ENCODE results near the gene GABRB1. TPM values are rescaled to one million over a fixed set of nuclear protein-coding genes. Genes with fewer than 3 reads are reported as not detected.
A peak's percentile ranks its signal among the peaks of the same experiment; 100 is the strongest.

GABRB1 gene
- polyA plus RNA-seq, 1 donor, result 0.55 TPM

DNA sequence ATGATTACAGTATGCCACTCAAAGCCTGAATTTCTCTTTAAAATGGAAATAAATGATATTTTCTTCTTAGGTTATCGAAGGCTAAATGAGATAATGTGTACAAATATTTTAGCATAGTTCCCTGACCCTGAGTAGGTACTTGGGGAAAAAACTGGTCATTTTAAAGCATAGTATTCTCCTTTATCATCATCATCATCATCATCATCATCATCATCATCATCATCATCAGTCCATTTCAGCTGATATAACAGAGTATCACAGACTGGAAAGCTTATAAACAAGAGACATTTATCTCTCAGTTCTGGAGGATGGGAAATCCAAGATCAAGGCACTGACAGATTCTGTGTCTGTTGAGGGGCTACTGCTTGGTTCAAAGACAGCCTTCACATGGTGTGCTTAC lies 13.9 kb downstream of the GABRB1 start:
- no peak for DNase-seq

DNA sequence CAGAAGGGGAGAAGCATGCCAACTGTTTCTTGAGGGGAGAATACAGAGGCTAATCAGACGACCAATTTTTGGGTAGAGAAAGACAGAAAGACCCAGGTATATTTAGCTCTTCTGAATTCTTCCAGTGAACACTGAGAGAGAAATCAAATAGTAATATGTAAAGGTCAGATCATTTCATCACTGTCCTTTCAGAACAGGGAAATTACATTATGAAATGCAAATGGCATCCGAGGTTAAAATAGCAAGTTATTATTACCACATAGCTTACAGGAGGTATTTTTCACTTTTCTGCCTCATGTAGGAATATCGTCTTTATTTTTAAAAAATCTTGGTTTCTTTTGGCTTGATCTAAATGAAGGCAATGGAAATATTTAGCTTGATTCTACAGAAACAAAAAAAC lies 18.0 kb downstream of the GABRB1 start:
- no peak for DNase-seq

DNA sequence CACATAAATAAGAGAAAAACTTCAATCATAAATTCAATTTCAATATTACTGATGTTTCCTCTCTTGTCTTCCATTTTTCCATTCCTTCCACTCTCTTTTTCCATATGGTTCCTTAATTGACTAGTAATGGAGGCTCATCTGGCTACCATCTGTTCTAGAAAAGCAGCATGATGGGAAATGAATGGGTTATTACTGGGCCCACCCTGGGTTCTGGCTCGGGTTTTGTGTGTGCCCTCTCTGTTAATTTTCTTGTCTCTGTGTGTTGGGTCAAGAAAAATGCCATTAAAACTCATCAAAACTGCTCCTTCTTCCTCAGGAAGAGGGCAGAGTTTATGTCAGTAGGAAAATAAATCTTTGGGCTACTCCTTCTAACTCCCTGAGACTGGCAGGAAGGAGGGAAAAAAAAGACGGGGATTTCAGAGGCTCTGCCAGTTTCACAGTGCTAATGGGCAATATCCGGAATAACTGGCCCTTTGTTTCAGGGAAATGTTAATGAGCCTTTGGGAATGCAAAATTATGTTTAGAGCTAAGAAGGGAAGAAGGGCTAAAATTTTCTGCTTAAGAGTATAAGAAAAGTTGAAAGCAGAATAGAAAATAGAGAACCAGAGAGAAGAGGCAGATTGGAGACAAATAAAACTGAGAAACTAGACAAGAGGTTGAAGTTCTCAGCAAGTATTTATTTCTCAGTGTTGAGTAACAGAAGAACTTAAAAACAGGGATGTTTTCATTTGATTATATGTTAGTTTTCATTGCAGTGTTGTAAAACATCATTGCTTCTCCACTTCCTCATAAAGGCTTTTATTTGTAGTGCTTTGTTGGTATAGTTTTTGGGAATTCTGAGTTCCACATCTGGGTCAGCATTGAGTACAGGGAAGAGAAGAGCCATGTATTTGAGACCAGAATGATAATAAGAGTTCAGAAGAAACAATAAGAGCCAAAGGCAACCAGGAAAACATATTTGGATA lies 19.7 kb downstream of the GABRB1 start:
- peak; percentile 18 for DNase-seq

DNA sequence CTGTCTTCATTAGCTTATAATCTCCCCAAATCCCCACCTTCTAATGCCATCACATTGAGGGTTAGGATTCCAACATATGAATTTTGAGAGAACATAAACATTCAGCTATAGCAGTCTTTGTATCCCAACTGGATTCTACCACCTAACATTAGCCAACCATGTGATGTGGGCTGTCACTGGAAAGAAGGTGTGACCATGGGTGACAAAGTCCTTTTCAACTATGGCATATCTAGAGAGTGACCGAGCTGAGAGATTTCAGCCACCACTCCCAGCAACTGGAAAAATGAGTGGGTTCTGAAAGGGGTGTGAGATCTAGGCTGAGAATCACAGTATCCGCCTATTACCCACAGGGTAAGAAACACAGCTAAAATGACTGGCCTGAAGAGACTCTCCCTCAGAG lies 22.1 kb downstream of the GABRB1 start:
- DNase-seq, result no peak

DNA sequence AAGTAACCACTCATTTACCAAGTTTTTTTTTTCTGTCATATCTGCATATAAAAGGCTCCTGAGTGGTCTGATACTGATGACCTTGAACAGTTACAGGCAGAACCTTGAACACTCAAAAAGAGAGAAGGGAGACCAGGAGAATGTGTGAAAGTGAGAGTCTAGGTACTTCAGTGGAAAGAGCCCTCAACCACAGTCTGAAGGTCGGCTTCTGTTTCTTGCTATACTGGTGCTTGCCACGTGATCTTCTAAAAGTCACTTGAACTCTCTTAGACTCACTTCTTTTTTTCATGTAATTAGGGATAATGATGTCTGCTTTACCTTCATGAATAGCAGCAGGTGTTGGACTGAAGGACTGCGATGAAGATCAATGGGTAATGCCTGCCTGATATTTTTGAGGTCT lies 22.8 kb downstream of the GABRB1 start:
- DNase-seq, result no peak

DNA sequence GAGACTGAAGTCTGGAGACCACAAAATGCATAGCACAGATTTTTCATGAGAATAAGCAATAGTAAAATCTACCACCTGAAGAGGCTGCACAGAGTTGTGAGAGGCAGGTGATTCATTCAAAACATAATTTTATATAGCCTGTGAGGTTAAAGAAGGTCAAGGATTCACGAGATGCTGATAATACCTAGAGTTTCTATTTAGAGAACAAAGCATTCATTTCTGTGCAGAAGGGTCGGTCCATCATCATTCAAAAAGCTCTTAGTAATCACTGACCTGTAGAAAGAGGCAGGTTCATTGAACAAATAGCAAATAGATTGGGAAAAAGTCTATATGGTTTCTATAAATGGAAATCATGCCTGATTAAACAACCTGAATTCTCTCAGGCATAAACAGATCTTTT lies 26.6 kb downstream of the GABRB1 start:
- DNase-seq, result no peak

DNA sequence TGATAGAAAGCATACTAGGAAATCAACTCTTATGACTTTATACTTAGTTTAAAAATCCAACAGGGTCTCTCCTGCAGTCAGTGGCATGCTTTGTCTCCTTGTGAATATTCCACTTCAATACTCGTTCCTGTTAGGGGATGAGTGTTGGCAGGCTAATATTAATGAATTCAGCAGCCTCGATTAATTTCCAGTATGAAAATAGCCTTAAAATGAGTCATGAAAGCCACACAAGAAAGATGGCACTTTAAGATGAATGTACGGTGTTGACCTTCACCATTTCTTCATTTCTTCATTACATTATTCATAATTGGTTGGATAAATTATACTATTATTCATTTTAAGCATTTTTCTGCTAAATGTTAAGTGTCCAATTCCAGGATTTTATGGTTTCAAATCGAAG lies 29.2 kb downstream of the GABRB1 start:
- no peak for DNase-seq

DNA sequence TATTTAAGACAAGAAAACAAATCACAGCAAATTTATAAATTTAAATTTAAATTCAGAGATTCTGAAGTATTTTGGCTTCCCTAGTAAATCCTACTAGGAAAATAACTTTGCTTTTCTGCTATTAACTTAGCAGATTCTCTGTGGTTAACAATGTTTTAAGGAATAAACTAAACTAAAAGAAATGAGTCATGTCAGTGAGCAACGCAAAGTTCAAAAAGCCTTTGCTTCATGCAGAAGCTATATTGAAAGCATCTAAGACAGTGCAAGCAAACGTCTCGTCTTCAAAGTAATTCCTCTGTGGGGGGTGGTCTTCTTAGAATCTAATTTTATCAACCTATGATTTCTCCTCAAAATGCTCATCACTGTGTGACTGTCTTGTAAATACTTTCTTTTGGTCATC lies 30.1 kb downstream of the GABRB1 start:
- DNase-seq, result no peak

DNA sequence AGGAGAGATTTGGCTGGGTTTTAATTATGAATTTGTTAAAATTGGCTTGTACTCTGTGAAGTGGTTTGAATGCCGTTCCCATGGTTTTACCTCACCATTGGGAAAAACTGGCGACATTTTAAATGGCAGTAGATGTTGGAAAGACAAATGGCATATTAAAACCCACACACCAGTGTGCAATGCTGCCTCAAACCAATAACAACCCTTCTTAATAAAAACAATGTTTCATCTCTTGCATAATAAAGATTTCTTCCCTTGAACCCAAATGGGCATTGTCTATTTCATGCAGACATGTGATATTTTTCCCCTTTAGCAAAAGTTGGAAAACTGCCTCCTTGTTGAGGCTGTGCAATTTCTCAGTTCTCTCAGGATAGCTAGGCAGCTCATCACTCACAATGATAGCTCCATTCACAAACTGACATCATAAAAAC lies 33.7 kb downstream of the GABRB1 start:
- DNase-seq, result no peak

DNA sequence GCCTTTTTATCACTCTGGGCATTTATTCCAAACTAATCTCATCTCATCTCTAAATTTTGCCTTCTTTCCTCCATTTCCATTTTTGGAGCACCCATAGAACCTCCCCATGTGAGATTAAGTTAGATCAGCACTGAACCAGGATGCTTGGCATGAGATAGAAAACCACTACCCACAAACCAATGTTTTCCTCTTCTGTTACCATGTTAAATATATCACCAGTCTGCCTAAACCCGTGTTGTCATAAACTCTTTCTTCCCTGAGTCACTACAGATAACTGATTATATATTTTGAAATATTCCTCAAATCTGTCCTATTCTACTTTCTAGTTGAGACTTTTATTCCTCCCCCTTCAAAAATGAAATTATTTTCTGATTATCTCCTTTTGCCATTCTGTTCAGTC lies 37.6 kb downstream of the GABRB1 start:
- DNase-seq, result no peak

DNA sequence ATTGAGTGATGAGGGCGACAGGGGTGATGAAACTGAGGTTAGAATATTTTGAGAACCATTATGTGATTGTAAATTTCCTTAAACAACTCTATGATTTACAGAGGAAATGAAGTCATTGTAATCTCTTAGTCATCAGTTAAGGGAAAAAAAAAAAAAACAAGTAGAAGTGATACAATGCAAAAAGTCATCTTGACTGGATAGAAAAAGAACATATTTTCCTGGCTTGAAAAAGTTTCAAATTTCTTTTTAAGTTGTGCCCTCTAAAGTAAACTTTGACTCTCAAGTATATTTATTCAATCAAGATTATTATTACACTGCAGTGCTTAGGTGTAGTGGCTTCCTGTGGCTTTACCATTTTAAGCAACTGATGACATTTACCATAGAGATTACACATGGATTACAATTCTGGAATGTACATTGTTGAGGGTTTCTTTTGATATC lies 40.6 kb downstream of the GABRB1 start:
- no peak for DNase-seq

DNA sequence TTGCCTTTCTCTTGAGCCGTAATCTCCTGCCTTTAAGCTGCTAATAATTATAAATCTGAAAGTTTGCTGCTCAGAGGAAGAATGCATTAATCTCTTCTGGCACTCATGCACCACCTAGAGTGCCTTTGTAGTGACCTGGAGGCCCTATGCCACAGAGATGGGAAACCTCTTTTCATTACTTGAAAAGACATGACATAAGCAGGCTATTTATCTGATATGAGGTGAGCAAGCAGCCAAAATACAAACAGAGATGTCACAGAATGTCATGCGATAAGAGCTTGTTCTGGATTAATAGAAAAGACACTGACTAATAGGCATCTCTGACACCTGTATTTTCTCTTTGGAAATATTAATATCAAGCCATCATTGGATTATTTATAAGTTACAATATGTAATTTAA lies 42.3 kb downstream of the GABRB1 start:
- no peak for DNase-seq

DNA sequence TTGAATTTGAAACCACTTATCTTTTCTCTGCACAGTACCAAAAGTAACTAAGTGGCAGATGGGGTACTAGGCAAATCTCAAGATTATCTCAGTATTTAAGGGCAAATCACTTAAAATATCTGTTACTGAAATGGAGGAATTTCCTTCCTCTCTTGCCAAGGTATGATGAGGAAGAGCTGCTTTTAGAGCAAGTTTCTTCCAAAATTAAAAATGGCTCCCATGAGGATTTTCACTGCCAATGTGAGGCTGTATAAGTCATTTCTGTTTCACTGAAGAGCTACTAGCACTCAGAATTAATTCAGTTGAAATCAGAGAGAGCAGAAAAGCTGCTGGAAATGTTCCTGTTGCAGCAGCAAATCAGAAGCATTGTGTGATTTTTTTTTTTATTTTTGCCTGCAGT lies 43.4 kb downstream of the GABRB1 start:
- no peak for DNase-seq

DNA sequence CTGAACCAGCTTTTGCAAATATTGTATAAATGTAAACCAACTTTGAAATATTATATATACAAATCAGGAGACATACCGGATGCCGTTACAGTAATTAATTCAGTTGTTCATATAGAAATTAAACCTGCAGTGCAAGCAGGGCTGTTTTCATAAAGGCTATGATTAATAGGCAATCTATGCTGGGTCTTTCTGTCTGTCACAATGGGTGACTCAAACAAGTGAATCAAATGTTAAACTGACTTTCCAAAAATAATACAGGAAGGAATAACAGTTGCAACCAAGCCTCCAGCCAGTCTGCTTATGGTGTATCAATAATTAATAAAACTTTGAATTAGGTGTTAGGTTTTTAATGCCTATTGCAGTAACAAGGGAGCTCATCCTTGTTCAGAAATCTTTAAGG lies 43.9 kb downstream of the GABRB1 start:
- no peak for DNase-seq

DNA sequence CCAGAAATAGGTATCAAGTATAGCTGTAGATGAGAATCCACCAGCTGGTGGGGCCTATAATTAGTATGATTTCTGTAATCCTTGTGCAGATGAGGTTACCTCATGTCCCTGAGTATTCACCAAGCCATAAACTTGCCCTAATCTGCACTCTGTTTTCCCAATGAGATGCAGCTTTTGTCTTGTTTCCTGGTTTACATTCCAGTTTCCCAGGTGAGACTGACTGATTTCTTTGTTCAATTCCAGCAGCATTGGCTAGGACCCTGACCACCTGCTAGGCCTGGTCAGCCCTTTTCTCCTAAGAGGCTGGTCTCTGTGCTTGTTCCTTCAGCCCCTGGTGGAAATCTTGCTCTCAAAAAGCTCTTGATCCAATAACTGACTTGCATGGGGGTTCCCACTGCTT lies 44.6 kb downstream of the GABRB1 start:
- no peak for DNase-seq

DNA sequence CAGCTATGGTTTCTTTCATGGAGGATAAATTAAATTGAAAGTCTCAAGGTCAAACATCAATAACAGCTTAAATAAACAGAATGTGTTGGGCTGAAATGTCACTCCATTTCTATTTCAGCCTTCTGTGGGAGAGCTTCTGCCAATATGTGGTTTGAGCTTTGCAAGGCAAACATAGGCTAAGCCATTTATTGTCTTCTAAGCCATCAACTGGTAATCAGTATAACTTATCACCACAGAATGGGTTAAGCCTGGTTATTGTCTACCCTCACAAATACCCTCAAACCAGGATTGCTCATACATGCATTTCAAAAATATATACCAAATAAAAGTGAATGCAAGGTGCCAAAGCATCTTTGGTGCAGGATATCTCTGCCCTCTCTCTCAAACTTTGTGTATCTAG lies 52.7 kb downstream of the GABRB1 start:
- DNase-seq, result no peak

DNA sequence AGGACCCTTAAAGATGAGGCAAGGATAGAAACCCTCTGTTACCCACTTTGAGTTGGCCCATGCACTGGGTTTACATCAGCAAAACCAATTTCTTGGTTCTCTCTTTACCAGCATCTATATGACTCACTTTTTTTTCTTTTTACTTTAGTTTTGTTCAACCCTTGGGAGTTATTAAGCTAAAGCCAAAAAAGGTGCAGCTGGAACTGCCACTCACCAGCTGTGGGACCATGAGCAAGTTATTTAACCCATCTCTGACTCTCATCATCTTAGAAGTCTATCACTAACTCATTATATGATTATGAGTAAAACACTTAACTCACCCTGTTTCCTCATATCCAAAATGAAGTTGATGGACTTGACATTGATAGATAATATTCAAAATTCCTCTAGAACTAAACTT lies 53.4 kb downstream of the GABRB1 start:
- DNase-seq, result no peak

DNA sequence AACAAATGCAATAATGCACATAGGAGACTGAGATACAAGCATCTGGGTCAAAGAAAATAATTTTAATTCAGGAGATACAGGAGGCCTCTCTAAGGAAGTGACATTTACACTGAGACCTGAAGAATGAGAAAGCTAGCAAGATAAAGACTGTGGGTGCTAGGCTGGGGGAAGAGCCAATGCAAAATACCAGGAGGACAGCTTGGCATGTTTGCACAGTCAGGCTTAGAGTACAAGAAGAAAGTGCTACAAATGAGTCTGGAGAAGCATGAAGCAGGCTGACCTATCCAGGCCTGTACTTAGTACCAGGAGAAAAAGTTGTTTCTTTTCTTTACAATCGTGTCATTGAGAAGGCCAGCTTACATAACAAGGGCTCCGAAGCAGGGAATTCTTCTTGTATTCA lies 56.9 kb downstream of the GABRB1 start:
- DNase-seq, result no peak

DNA sequence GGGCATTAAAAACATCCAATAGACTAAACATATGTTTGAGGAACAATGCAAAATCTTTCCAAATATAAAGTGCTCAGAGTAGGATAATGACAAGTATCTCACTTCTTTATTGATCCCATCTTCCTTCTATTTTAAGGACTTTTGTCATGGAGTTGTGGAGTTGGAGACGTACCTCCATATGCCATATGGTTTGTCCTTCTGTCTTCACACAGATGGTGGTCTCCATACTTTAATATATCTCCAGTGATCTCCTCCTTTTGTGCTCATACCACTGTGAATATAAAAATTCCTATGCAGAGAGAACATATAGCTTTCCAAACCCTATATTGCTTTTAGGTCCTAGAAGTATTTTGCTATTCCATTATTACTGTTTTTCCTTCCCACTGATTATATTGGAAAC lies 64.5 kb downstream of the GABRB1 start:
- no peak for DNase-seq

DNA sequence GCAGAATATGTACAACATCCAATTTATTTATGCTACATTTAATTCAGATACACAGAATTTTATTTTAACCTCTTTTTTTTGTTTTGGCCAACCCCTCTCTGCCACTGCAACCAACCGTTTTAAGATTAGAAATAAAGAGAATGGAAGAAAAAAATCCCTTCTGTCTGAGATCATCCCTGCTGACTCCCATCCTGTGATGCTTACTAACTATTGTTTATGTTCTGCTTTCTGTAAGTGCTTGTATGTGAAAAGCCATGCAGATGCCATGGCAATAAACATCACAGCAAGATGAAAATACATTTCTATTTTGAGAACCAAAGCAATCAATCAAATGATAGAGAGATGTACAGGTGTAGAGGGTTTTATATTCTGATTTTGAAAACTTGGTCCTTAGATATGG lies 70.1 kb downstream of the GABRB1 start:
- no peak for DNase-seq

DNA sequence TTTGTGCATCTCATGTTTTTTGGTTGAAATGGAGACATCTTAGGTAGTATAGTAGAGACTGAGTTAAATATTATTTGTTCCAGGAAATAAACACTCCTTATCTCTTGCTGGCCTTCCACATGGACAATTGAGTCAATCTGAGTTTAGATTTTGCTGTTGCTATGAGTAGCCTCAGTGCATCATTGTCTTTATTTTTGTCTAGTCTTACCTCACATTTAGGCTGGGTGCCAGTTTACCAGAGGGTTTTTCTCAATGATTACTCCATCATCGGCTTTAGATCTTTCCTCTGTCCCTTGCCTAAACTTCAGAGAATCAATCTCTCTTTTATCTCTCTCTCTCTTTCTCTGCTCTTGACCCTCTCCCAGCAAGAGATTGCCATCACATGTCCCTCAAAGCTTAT lies 73.6 kb downstream of the GABRB1 start:
- no peak for DNase-seq

DNA sequence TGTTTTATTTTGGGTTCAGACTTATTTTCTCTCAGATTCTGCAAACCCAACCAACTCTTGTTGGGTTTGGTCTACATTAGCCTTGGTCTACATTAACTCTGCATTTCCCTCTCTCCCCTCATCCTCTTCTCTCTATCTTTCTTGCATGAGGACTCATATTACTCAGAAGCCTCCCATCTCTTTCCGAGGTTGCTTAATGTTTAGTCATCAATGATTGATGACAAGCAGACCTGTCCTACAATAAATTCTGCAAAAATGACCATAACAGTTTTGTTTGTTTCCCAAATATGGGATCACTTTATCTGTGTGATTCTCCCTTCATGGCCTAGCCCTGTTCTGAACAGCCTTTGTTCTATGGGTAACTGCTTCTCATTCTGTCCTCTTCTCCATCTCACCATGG lies 75.2 kb downstream of the GABRB1 start:
- no peak for DNase-seq

DNA sequence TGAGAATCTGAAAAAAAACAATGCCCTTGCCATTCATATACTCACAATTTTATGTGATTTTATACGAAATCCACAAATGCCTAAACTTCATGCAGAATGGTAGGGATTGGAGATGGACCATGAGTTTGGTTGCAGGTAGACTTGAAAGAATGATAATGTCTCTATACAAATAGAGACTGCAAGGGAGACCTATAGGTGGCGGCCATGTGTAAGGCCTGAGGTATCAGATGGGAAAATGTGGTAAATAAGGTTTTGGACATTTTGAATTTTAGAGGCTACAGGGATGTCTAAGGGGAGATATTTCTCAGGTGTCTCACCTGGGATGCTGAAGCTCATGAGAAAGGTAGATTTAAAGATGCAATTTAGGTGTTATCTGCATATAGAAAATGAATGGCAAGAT lies 78.0 kb downstream of the GABRB1 start:
- DNase-seq, result no peak

DNA sequence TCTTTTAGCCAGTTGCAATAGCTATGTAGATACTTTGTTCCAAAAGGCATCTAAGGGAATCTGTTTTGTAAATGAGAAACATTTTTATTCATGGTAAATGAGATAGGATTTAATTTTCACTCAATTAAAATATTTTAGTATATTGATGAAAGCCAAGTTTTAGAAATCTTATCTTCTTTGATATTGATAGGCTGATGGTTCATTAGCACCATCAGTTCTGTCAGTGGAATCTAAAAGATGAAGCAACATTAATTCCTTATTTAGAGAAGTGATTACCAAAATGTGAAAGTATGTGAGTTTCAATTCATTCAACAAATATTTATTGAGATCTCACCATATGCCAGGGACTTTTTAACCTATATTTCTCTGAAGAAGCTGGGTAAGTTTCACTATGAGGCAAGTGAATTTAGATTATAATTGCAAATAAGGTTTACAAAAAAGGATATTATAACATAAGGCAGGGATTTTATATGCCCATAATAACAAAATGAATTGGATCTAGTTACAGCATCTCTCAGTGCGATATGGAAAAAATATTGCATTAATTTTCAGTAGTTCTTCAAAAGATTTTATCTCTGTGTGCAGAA lies 79.3 kb downstream of the GABRB1 start:
- no peak for DNase-seq

Data from left kidney (tissue), 2 donors.